DND-41 (cell line): ENCODE measurements around the gene H3-3A.

ENCODE experiments used
- ATAC-seq: fragments of 200-7000 bp; cut with Tn5 transposase; 3 replicates; pipeline ENCODE4 v1.9.1; 2021; ENCODE audit warnings: low read depth; ENCODE audit not compliant: insufficient read depth
- DNase-seq: peaks from one replicate; pipeline ENCODE4 v3.0.0-alpha.2; 2020
- H2AFZ ChIP-seq: 2 replicates; pipeline ENCODE4 v1.6.0; 2012; ENCODE audit warnings: low read depth, low read length
- H3K27ac ChIP-seq: 2 replicates; pipeline ENCODE4 v1.5.1; 2012; ENCODE audit warnings: low read length, inconsistent platforms
- H3K27me3 ChIP-seq: fragments of 200-600 bp; sonication (generic); 2 replicates; pipeline ENCODE4 v1.6.0; 2012; ENCODE audit warnings: low read length, mild to moderate bottlenecking, inconsistent platforms; ENCODE audit not compliant: insufficient read depth, poor library complexity
- H3K36me3 ChIP-seq: 2 replicates; pipeline ENCODE4 v1.5.1; 2012; ENCODE audit warnings: low read length, inconsistent platforms; ENCODE audit not compliant: insufficient read depth
- H3K4me1 ChIP-seq: 2 replicates; pipeline ENCODE4 v1.5.1; 2012; ENCODE audit warnings: mild to moderate bottlenecking, low read length; ENCODE audit not compliant: insufficient read depth
- H3K4me2 ChIP-seq: 2 replicates; pipeline ENCODE4 v1.6.0; 2012; ENCODE audit warnings: mild to moderate bottlenecking, moderate library complexity, low read length, inconsistent platforms; ENCODE audit not compliant: insufficient read depth
- H3K4me3 ChIP-seq, 2 experiments: fragments of 200-600 bp in 1 of 2; shearing (Covaris generic) in 1 of 2; 2 replicates each; pipeline ENCODE4 v1.5.1; 2012 to 2016; ENCODE audit warnings: inconsistent platforms in 2 of 2, low read length in 2 of 2, mild to moderate bottlenecking in 2 of 2, low read depth in 1 of 2, moderate library complexity in 1 of 2
- H3K79me2 ChIP-seq: 2 replicates; pipeline ENCODE4 v1.6.0; 2012; ENCODE audit warnings: low read length, inconsistent platforms; ENCODE audit not compliant: insufficient read depth
- H3K9ac ChIP-seq: 2 replicates; pipeline ENCODE4 v1.6.0; 2012; ENCODE audit warnings: low read depth, mild to moderate bottlenecking, inconsistent platforms, low read length, moderate library complexity
- H3K9me3 ChIP-seq: 2 replicates; pipeline ENCODE4 v1.5.1; 2012; ENCODE audit warnings: low read length, moderate library complexity, mild to moderate bottlenecking, inconsistent platforms; ENCODE audit not compliant: insufficient read depth, severe bottlenecking
- H4K20me1 ChIP-seq: 2 replicates; pipeline ENCODE4 v1.6.0; 2012; ENCODE audit warnings: low read length; ENCODE audit not compliant: insufficient read depth
- CTCF ChIP-seq: IDR thresholded peaks from 2 replicates; pipeline ENCODE4 v1.5.1; 2012; ENCODE audit warnings: borderline replicate concordance, low read length, moderate library complexity, mild to moderate bottlenecking; ENCODE audit not compliant: poor library complexity, severe bottlenecking; ENCODE audit errors: extremely low read depth
- EZH2 ChIP-seq: IDR thresholded peaks from 3 replicates; pipeline ENCODE4 v1.6.1; 2012; ENCODE audit warnings: borderline replicate concordance, low read depth, mild to moderate bottlenecking, moderate library complexity, low read length, inconsistent platforms; ENCODE audit not compliant: severe bottlenecking

H3-3A gene

GRCh38 chr1:226110249-226111097 lies 48.0 kb downstream of the H3-3A start:
- Histone ChIP-seq H4K20me1 (no peaks in the 10 kb centered on the region), H2AFZ (peak overlapping the region; percentile 81), H3K9me3 (no peaks in the 10 kb centered on the region), H3K27ac (peak overlapping the region; percentile 75), H3K36me3 (no peaks in the 10 kb centered on the region), H3K4me1 (peaks cover 22% of the 10 kb centered on the region), H3K9ac (peak overlapping the region; percentile 91), H3K27me3 (no peaks in the 10 kb centered on the region), H3K4me3 (peak overlapping the region; percentile 62 to 87), H3K79me2 (no peaks in the 10 kb centered on the region), H3K4me2 (peak overlapping the region; percentile 85)
- TF ChIP-seq EZH2, result no peak
- no peak for TF ChIP-seq CTCF
- peak; percentile 75 for ATAC-seq
- DNase-seq, result peak; percentile 61

GRCh38 chr1:226111098-226111882 lies 48.8 kb downstream of the H3-3A start:
- H3K9ac ChIP-seq, result peak overlapping the region; percentile 91
- peaks cover 22% of the 10 kb centered on the region for H3K4me1 ChIP-seq
- DNase-seq (no peak), ATAC-seq (no peak)
- no peak for TF ChIP-seq CTCF
- no peak for TF ChIP-seq EZH2
- peak overlapping the region; percentile 62 to 87; a peak in 3 of 4 replicates for H3K4me3 ChIP-seq
- H3K9me3 ChIP-seq, result no peaks in the 10 kb centered on the region
- no peaks in the 10 kb centered on the region for H3K36me3 ChIP-seq
- no peaks in the 10 kb centered on the region for H3K27me3 ChIP-seq
- H3K27ac ChIP-seq, result peak overlapping the region; percentile 75; the same call in 1 of the 2 replicates
- H2AFZ ChIP-seq, result peak overlapping the region; percentile 81
- H3K4me2 ChIP-seq, result peak overlapping the region; percentile 85
- no peaks in the 10 kb centered on the region for H3K79me2 ChIP-seq
- H4K20me1 ChIP-seq, result no peaks in the 10 kb centered on the region

- H3K9ac ChIP-seq, result no peak overlapping the region
These were observed 49.4 kb downstream of the H3-3A start for GRCh38 chr1:226111883-226112261.

More at GRCh38 chr1:226111883-226112261, 49.4 kb downstream of the H3-3A start:
- Histone ChIP-seq H3K27ac (no peak overlapping the region), H2AFZ (no peak overlapping the region), H3K36me3 (no peaks in the 10 kb centered on the region), H3K79me2 (no peaks in the 10 kb centered on the region), H3K9me3 (no peaks in the 10 kb centered on the region), H3K4me2 (peak overlapping the region; percentile 85; the same call in 1 of the 2 replicates), H3K4me1 (peaks cover 22% of the 10 kb centered on the region), H3K27me3 (no peaks in the 10 kb centered on the region), H4K20me1 (no peaks in the 10 kb centered on the region), H3K4me3 (no peak overlapping the region)
- TF ChIP-seq CTCF (no peak), EZH2 (no peak)
- no peak for ATAC-seq
- no peak for DNase-seq
